NCI-H1105 treated with DMSO at 0.1 percent for 48 hours (cell line): Measurements from ENCODE around the gene WNT7A.
A peak's percentile ranks its signal among the peaks of the same experiment; 100 is the strongest.

Source experiments
- DNase-seq: peaks from one replicate; lab custom pipeline; 2025; lab: John Stamatoyannopoulos, UW

The WNT7A gene

DNA sequence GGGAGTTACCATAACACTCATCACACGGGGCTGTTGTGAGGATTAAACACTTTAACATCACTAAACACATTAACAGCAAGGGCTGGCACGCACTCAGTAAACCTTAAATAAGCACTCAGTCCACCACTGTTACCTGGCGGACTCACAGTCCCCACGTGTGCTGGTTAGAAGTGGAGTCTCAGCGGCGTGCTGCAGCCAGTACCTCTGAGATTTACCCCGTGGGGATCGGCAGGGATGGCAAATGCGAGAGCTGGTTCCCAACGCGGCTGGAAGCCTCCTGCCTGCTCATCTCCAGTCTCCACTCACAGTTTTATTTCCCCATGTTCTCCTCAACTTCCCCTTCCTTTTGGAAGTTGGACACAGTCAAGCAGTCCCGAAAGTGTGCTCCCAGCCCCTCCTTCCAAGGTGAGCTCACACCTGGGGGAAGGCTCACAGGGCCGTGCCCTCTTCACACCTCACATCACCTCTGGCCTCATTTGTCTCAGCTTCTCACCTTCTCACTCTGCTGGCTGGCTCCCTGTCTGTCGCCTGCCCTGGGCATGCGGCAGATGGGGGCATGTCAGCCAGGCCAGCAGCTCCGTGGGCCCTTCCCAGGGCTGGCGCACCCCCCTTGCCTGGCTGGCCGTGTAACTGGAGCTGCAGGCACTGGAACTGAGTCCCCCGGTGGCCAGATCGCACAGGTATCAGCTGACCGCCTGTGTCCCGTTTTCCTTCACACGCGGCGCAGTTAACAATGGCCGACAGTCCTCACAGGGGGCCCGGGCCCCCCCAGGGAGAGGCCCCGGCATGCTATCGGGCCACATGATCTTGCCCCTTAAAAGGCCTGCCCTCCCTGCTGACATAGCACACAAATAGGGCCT, 87.1 kb downstream of the WNT7A start:
- no peak for DNase-seq

GRCh38 chr3:13792051-13792490, 87.8 kb downstream of the WNT7A start:
- DNase-seq, result no peak

DNA sequence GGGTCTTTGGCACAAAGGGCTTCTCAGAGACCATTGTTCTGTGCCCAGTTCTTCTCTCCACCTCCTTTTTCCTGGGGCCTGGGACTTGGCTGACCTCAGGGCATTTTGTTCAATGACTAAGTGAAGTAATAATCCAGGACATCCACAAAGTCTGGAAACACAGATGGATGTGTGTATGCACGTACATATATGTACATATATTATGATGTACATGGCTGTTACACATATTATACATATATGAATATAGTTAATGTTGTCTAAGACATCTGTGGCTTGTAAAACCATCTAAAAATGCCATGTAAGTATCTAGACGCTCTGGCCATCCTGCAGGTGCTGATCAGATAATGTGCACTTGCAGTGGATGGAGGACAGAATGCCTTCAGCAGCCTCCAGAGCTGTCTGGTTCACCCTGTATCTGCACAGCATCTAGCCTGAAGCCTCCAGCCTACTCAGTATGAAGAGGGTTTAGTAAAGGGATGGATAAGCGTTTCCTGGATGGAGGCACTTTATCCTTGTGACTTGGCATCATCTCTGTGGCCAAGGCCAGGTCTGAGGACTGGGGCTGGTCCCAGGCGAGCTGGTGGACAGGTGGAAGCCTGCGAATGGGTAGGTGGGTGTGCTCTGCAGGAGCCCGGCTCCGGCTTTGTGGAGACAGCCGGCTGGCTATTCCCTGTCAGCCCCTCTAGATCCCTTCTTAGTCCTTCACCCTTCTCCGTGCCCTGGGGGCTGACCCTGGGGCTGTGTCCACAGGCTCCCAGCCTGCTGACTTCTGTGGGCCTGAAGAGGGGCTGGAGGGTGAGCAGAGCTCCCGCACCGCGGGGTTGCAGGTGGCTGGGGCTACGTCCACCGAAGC, 88.4 kb downstream of the WNT7A start:
- DNase-seq, result no peak

DNA sequence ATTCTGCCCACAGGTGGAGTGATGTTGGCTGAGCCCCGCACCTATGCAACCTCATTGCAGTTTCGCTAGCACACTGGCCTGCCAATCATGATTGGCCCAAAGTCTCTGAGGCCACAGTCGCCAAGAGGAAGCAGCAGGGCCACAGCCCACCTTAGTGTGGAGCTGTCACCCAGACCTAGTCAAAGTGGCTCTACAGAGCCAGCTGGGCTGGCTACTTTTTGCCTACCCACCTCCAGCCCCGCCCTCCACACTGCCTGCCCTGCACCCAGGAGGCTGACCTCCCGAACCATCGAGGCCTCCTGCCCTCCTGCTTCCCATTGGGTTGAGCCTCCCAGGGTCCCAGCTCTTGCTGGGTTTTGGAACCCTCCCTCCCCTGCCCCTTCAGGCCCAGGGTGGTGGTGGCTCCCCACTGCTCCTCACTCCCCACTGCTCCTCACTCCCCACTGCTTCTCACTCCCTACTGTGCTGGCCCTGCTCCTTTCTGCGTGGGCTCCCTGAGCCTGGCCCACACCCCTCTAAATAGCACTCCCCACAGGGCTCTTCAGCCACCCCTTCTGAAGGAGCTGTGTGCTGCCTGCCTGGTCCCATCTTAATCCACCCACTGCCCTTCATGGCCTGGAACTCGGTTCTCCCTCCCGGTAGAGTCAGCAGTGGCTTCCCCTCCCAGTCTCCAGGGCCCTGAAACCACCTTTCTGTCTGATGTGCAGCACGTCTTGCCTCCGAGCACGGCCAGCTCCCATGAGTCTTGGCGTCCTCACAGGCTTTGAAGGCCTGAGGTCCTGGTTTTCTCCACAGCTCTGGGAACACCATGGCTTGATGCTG, 89.3 kb downstream of the WNT7A start:
- DNase-seq, result no peak

DNA sequence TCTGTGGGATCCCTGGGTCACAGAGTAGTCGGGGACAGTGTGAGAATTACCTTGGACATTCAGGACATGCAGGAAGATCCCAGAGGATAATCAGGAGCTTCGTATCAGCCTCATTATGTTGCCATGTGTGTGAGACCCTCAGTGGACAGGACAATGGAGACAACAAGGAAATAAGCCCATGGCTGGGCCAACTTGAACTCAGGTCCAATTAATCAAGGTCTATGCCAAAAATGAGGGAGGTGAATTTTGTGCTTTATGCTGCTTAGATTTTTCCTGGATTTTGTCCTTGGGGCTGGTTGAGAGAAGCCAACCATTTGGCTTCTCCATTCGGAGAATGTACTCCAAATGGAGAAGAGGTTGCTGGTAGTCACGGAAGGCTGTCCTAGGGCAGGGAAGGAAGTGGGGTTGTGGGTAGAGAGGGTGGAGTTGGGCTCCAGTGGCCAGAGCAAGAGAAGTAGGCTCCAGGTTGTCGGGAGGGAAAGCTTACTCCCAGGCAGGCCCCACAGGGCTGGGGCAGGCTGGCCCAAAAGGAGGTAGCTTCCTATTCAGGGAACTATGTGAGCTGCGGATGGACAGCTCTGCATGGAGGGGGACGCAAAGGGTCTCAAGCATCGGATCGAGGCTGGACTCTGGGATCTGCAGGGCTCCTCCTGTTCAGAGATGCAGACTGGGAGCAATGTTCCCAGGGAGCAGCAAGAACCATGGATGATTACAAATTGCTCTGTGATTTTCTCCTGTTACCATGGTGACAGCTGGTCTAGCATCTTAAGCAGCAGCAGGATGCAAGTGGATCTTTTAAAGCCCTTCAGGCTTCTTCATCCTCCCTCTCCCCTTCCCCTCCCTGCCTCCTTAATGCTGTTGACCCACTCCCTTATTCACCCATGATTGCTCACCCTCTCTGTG, 91.1 kb downstream of the WNT7A start:
- DNase-seq, result no peak

DNA sequence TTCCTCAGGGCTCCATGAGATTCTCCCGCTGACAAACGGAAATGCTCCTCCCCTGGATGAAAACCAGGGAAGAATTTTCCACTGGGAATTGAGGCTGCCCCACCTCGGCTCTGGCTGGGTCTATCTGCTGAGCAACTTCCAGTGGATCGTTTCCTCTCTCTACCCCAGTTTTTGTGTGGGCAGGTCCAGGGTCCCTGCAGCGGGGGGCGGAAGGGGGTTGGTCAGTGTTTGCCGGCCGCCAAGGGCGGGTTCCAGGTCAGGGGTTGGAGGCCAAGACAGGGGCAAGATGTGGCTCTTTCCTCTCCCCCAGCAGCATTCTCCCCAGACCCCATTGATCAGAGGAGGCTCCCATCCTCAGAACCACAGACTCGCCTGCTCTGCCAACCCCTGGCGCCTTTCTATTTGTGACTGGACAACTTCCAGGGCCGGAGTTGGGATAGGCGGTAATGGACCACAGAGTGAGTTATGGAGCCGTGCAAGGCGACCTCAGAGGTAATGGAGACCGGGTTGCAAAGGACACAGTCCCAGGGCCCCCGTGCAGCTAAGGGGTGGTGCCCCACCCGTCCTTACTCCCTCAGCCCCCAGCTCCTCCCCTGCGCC, 92.2 kb downstream of the WNT7A start:
- DNase-seq, result no peak

GRCh38 chr3:13786811-13787210, 93.1 kb downstream of the WNT7A start:
- no peak for DNase-seq

GRCh38 chr3:13785853-13786436, 93.9 kb downstream of the WNT7A start:
- no peak for DNase-seq

DNA sequence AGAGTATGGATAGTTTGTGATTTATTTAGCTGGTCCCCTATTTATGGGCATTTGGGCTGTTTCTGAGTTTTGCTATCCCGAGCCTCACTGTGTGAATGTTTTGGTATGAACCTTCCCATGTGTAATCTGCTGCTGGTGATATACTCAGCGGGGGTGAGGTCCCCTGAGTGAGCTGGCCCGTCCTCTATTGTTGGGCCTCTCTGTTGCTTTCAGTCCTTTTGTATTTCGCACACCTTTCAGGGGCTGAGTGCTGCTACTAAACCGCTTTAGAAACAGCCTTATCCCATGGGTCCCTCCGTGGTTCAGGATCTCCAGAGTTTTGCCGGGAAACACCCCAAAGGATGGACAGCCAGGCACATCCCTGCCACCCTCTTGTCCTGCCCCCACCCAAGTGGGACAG, 94.5 kb downstream of the WNT7A start:
- DNase-seq, result no peak

- DNase-seq, result peak; percentile 68
Measured at GRCh38 chr3:13783476-13783875, 96.4 kb downstream of the WNT7A start.

DNA sequence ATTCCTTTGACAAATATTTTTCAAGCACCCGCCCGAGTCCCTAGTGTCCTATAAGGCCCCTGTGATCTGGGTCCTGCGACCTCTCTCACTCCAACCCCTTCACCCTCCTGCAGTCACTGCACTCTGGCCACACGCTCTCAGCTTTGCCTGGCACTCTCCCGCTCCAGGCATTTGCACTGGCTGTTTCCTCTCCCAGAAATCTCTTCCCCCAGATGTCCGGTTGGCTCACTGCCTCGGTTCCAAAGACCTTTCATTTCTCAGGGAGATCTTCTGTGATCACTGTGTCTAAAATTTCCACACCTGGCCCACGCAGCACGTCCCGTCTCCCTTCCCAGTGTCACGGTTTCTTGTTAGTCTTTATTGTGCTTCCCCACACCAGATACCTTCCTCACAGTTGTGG, 97.4 kb downstream of the WNT7A start:
- no peak for DNase-seq

- DNase-seq, result no peak
Measured at GRCh38 chr3:13781417-13781816, 98.5 kb downstream of the WNT7A start.

GRCh38 chr3:13780432-13781176, 99.3 kb downstream of the WNT7A start:
- no peak for DNase-seq

DNA sequence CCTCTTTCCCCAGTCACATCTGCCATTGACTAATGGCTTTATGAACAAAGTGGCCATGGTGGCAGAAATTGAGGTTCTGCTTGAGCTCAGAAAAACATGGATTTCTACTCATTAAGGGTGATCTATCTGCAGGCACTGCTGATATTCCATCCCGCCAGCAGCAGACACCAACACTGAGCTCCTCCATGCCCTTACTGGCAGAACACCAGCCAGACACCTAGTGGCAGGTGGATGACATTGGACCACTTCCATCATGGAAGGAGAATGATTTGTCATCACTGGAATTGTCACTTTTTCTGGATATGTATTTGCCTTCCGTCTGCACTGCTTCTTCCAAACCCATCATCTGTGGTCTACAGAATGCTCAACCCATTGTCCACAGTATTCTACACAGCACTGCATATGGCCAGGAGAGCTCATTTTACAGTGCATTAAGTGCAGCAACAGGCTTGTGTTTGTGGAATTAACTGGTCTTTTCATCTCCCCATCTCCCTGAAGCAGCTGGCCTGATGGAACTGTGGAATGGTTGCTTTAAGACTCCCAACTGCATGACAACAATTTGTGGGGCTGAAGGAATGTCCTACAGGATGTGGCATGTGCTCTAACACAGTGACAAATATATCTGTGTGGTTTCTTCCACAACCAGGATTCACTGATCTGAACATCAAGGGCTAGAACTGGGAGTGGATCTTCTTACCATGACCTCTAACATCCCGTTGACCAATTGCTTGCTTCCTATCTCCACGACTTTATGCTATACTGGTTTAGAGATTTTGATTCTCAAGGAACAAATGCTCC, 103.4 kb downstream of the WNT7A start:
- no peak for DNase-seq

- DNase-seq, result no peak
Measured at GRCh38 chr3:13772885-13773745, 106.8 kb downstream of the WNT7A start.

DNA sequence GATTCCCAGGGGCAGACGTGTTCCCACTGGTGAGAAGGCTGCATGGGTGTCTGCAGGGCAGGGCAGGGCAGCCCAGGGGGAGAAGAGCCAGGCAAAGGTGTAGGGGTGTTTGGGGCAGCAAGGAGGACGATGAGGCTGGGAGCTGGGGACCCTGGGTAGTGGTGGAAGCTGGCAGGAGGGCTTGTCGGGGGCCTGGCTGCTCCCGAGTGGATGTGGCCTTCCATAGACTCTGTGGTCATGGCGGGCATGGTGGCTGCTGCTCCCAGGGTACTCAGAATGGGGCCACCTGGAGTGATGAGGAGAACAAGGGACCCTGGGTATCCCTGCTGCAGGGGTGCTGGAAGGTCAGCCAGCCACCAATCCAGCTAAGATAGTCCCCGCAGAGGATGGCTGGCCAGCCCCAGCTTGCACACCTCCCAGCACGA, 107.5 kb downstream of the WNT7A start:
- DNase-seq, result no peak

DNA sequence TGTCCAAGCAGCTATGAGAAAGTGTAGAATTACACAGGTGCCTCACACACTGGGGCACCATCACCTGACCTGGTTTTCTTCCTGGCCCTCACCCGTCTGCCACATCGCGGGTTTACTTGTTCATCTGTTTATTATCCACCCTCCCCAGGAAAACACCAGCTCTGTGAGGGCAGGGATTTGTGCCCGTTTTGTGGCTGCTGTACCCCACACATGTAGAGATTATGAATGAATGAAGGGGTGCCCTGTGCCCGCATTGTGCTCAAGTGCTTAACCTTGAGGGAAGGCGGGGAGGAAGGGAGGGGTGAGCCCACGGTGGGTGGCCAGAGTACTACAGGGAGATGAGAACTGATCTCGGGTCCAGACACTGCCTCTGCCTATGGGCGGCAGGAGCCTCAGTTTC, 108.4 kb downstream of the WNT7A start:
- DNase-seq, result no peak
